HL-60/S4 treated with phorbol 12-myristate 13-acetate at 8.2 ng/mL for 4 days and 3 days (cell line): Measurements from ENCODE around the gene IPO11.
"Not testable (repeated sequence)": the region's sequence is repeated elsewhere in the genome, so short reads cannot be mapped to it uniquely, and the experiment has no call there.

ENCODE experiments used
- in situ Hi-C: fragments of 300-500 bp; cut with MboI; formaldehyde crosslinking; loops from 2 replicates; pipeline ENCODE4 v1.15.0; 2022; ENCODE audit warnings: low sequenced_read_pairs

Gene IPO11

GRCh38 chr5:62633243-62633642, 220.7 kb downstream of the IPO11 start:
- in situ Hi-C loops: no loop called here

GRCh38 chr5:62640446-62640845, 227.9 kb downstream of the IPO11 start:
- in situ Hi-C loops: no loop called here

- in situ Hi-C loops: no loop called here
These were observed 229.9 kb downstream of the IPO11 start for GRCh38 chr5:62642468-62642867.

GRCh38 chr5:62643556-62644451, 231.2 kb downstream of the IPO11 start:
- in situ Hi-C loops: no loop called here

- in situ Hi-C loops: no loop called here
These were observed 232.7 kb downstream of the IPO11 start for GRCh38 chr5:62645223-62645622.

- in situ Hi-C loops: no loop called here
These were observed 234.7 kb downstream of the IPO11 start for GRCh38 chr5:62647241-62647640.

- in situ Hi-C loops: no loop called here
These were observed 236.5 kb downstream of the IPO11 start for GRCh38 chr5:62649025-62649424.

GRCh38 chr5:62649476-62650113, 237.0 kb downstream of the IPO11 start:
- in situ Hi-C loops: no loop called here

- in situ Hi-C loops: no loop called here
These were observed 237.6 kb downstream of the IPO11 start for GRCh38 chr5:62650197-62650596.

GRCh38 chr5:62652225-62652624, 239.7 kb downstream of the IPO11 start:
- in situ Hi-C loops: no loop called here

- in situ Hi-C loops: no loop called here
These were observed 240.7 kb downstream of the IPO11 start for GRCh38 chr5:62653001-62653863.

GRCh38 chr5:62653864-62654575, 241.5 kb downstream of the IPO11 start:
- in situ Hi-C loops: no loop called here

GRCh38 chr5:62657772-62658171, 245.2 kb downstream of the IPO11 start:
- in situ Hi-C loops: not testable (repeated sequence)

- in situ Hi-C loops: no loop called here
These were observed 248.6 kb downstream of the IPO11 start for GRCh38 chr5:62661126-62661525.

GRCh38 chr5:62662521-62662920, 250.0 kb downstream of the IPO11 start:
- in situ Hi-C loops: no loop called here

GRCh38 chr5:62671479-62671878, 258.9 kb downstream of the IPO11 start:
- in situ Hi-C loops: no loop called here

GRCh38 chr5:62676596-62676995, 264.0 kb downstream of the IPO11 start:
- in situ Hi-C loops: not testable (repeated sequence)
